H54 (cell line): Measurements from ENCODE around the gene INMT.

Experiments used
- DNase-seq: peaks from one replicate; pipeline ENCODE4 v3.0.0; 2011; ENCODE audit warnings: low spot score, mixed read lengths; ENCODE audit not compliant: insufficient read length
- FAIRE-seq: peaks from 3 replicates; lab custom pipeline; 2011; peaks lifted over from hg19 to GRCh38; lab: Jason Lieb, UNC
- POLR2A ChIP-seq: IDR thresholded peaks from 2 replicates; pipeline ENCODE4 v1.6.1; 2011; ENCODE audit warnings: low read depth, mild to moderate bottlenecking, low read length

INMT gene

GRCh38 chr7:30750683-30751650 lies 968 bp upstream of the INMT start:
- TF ChIP-seq POLR2A = no peak
- DNase-seq = no peak
- no peak for FAIRE-seq

GRCh38 chr7:30752484-30752883 lies 549 bp downstream of the INMT start:
- no peak for DNase-seq
- no peak for TF ChIP-seq POLR2A
- no peak for FAIRE-seq

GRCh38 chr7:30752979-30753378 lies 1.0 kb downstream of the INMT start:
- FAIRE-seq (no peak), DNase-seq (no peak)
- no peak for TF ChIP-seq POLR2A

GRCh38 chr7:30754315-30754877 lies 2.5 kb downstream of the INMT start:
- no peak for TF ChIP-seq POLR2A
- FAIRE-seq (no peak), DNase-seq (no peak)

GRCh38 chr7:30755384-30756154 lies 3.6 kb downstream of the INMT start:
- DNase-seq = no peak
- FAIRE-seq = no peak
- TF ChIP-seq POLR2A = no peak

GRCh38 chr7:30757342-30757692 lies 5.4 kb downstream of the INMT start:
- no peak for DNase-seq
- no peak for TF ChIP-seq POLR2A
- no peak for FAIRE-seq

- TF ChIP-seq POLR2A = no peak
- FAIRE-seq = no peak
- no peak for DNase-seq
These were observed 8.7 kb downstream of the INMT start for GRCh38 chr7:30760514-30761213.

- TF ChIP-seq POLR2A = no peak
- no peak for FAIRE-seq
- no peak for DNase-seq
These were observed 9.6 kb downstream of the INMT start for GRCh38 chr7:30761214-30762156.

GRCh38 chr7:30764030-30764975 lies 12.4 kb downstream of the INMT start:
- no peak for FAIRE-seq
- no peak for TF ChIP-seq POLR2A
- no peak for DNase-seq

- no peak for TF ChIP-seq POLR2A
- FAIRE-seq (no peak), DNase-seq (no peak)
These were observed 13.5 kb downstream of the INMT start for GRCh38 chr7:30765408-30765807.

GRCh38 chr7:30770845-30771173 lies 18.9 kb downstream of the INMT start:
- DNase-seq = no peak
- TF ChIP-seq POLR2A = no peak
- FAIRE-seq = no peak
